ENCODE measurements around the gene TRIM67. TPM values are rescaled to one million over a fixed set of nuclear protein-coding genes. Genes with fewer than 3 reads are reported as not detected.

Gene TRIM67
- total RNA-seq, 1 experiment from 2014 or later, result not detected

GRCh38 chr1:231240883-231241735 is 79.3 kb downstream of the TRIM67 start, which contains the start of gene GNPAT (continued):
- no peak for TF ChIP-seq ZNF532 (CRISPR knock-in tag; IDR thresholded peaks at IDR 0.05; ENCODE audit: borderline replicate concordance)
- TF ChIP-seq ZMAT4 (CRISPR knock-in tag; IDR thresholded peaks at IDR 0.05), result no peak
- TF ChIP-seq FOXP4 (CRISPR knock-in tag; IDR thresholded peaks at IDR 0.05), result no peak; the same call in 1 of the 2 replicates
- peak; percentile 53 for TF ChIP-seq GABPB1 (CRISPR knock-in tag; IDR thresholded peaks at IDR 0.05)
- no peak for TF ChIP-seq STAT6 (CRISPR knock-in tag; conservative IDR thresholded peaks at IDR 0.05; ENCODE audit: low read depth)
- TF ChIP-seq JUN (CRISPR knock-in tag; IDR thresholded peaks at IDR 0.05), result no peak
- peak; percentile 68; the same call in 1 of the 2 replicates for TF ChIP-seq FOXK1 (CRISPR knock-in tag; IDR thresholded peaks at IDR 0.05)
- TF ChIP-seq GTF2I (CRISPR knock-in tag; conservative IDR thresholded peaks at IDR 0.05), result no peak
- TF ChIP-seq ZNF317 (CRISPR knock-in tag; IDR thresholded peaks at IDR 0.05; ENCODE audit: borderline replicate concordance, low read depth), result no peak
- no peak for TF ChIP-seq E2F5 (CRISPR knock-in tag; IDR thresholded peaks at IDR 0.05)
- TF ChIP-seq KAT7 (CRISPR knock-in tag; IDR thresholded peaks at IDR 0.05; ENCODE audit: borderline replicate concordance), result peak; percentile 56; the same call in 1 of the 2 replicates
- TF ChIP-seq NR3C1 (CRISPR knock-in tag; conservative IDR thresholded peaks at IDR 0.05; ENCODE audit: low read depth), result no peak
- TF ChIP-seq CREM (CRISPR knock-in tag; IDR thresholded peaks at IDR 0.05), result 0 out of 2 replicates have a peak, but pooled peaks have one; percentile 22
- no peak for TF ChIP-seq OVOL2 (CRISPR knock-in tag; IDR thresholded peaks at IDR 0.05; ENCODE audit: borderline replicate concordance)
- no peak for TF ChIP-seq IRF2 (CRISPR knock-in tag; IDR thresholded peaks at IDR 0.05; ENCODE audit: borderline replicate concordance, low read depth)
- TF ChIP-seq RELA (CRISPR knock-in tag; IDR thresholded peaks at IDR 0.05; ENCODE audit: borderline replicate concordance), result no peak
- no peak for TF ChIP-seq PRRX2 (CRISPR knock-in tag; IDR thresholded peaks at IDR 0.05)
- TF ChIP-seq PREB (CRISPR knock-in tag; IDR thresholded peaks at IDR 0.05; ENCODE audit: borderline replicate concordance), result 0 out of 2 replicates have a peak, but pooled peaks have one; percentile 47
- TF ChIP-seq ZBTB43 (CRISPR knock-in tag; IDR thresholded peaks at IDR 0.05), result peak; percentile 60; the same call in 1 of the 2 replicates
- no peak for TF ChIP-seq TP53 (CRISPR knock-in tag; IDR thresholded peaks at IDR 0.05)
- TF ChIP-seq MXD4 (CRISPR knock-in tag; IDR thresholded peaks at IDR 0.05; ENCODE audit: borderline replicate concordance), result no peak
